ENCODE results near the gene RPP25.
"Not testable (repeated sequence)": the region's sequence is repeated elsewhere in the genome, so short reads cannot be mapped to it uniquely, and the experiment has no call there.

The RPP25 gene

DNA sequence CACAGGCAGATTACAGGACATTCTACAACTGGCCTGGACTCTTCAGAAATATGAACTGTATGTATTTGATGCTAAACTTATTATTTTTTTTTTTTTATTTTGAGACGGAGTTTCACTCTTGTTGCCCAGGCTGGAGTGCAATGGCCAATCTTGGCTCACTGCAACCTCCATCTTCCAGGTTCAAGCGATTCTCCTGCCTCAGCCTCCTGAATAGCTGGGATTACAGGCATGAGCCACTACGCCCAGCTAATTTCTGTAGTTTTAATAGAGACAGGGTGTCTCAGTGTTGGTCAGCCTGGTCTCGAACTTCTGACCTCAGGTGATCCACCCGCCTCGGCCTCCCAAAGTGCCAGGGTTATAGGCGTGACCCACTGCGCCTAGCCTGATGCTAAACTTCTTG, 42.8 kb downstream of the RPP25 start:
- DNase-seq: not testable (repeated sequence)

GRCh38 chr15:74913041-74913440, 43.5 kb downstream of the RPP25 start:
- DNase-seq: peak; percentile 53

DNA sequence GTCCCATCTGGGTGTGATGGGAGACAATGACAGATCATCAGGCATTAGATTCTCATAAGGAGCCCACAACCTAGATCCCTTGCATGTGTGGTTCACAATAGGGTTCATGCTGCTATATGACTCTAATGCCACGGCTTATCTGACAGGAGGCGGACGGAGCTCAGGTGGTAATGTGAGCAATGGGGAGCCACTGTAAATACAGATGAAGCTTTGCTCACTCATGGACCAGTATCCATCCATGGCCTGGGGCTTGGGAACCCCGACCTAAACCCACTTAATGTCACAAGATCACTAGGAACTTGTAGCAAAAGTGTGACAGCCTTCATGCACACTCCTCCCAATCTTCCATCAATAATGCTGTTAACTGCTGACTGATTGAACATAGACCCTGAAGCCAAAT, 47.9 kb downstream of the RPP25 start:
- DNase-seq: no peak

GRCh38 chr15:74907163-74907870, 49.3 kb downstream of the RPP25 start:
- peak; percentile 53 for DNase-seq

GRCh38 chr15:74906450-74907162, 50.0 kb downstream of the RPP25 start, which contains the start of gene FAM219B:
Gene FAM219B, minus strand, starts transcription at chr15:74906851. Its CDS starts 51 bp downstream, at chr15:74906800.
- peak; percentile 96 for DNase-seq

GRCh38 chr15:74906067-74906449, 50.5 kb downstream of the RPP25 start:
- peak; percentile 57 for DNase-seq
